ENCODE measurements around the gene MRPS22.

The MRPS22 gene

GRCh38 chr3:139323146-139323545, 20.7 kb upstream of the MRPS22 start:
- Histone ChIP-seq H3K4me1 (ENCODE audit: insufficient read depth, low read length) (no peaks in the 10 kb centered on the region), H3K9ac (ENCODE audit: low read depth, low read length) (no peak overlapping the region), H3K27ac (ENCODE audit: low read length) (no peak overlapping the region), H3K79me2 (ENCODE audit: insufficient read depth, low read length) (no peaks in the 10 kb centered on the region), H3K9me3 (ENCODE audit: insufficient read depth, low read length, severe bottlenecking) (no peaks in the 10 kb centered on the region), H3K27me3 (ENCODE audit: insufficient read depth, low read length, poor library complexity) (peaks cover 8% of the 10 kb centered on the region), H4K20me1 (ENCODE audit: insufficient read depth, low read length) (no peaks in the 10 kb centered on the region), H3K4me2 (ENCODE audit: insufficient read depth, low read length) (no peak overlapping the region), H3K4me3 (ENCODE audit: low read depth in 1 of 2, low read length in 2 of 2) (no peak overlapping the region), H2AFZ (ENCODE audit: low read depth, low read length) (no peak overlapping the region), H3K36me3 (ENCODE audit: insufficient read depth, low read length) (no peaks in the 10 kb centered on the region)
- ATAC-seq (ENCODE audit: insufficient read depth, low read depth) (no peak), DNase-seq (no peak)
- no peak for TF ChIP-seq EZH2 (IDR thresholded peaks at IDR 0.05; ENCODE audit: borderline replicate concordance, low read depth, low read length, severe bottlenecking)
- TF ChIP-seq, protein P1, sequence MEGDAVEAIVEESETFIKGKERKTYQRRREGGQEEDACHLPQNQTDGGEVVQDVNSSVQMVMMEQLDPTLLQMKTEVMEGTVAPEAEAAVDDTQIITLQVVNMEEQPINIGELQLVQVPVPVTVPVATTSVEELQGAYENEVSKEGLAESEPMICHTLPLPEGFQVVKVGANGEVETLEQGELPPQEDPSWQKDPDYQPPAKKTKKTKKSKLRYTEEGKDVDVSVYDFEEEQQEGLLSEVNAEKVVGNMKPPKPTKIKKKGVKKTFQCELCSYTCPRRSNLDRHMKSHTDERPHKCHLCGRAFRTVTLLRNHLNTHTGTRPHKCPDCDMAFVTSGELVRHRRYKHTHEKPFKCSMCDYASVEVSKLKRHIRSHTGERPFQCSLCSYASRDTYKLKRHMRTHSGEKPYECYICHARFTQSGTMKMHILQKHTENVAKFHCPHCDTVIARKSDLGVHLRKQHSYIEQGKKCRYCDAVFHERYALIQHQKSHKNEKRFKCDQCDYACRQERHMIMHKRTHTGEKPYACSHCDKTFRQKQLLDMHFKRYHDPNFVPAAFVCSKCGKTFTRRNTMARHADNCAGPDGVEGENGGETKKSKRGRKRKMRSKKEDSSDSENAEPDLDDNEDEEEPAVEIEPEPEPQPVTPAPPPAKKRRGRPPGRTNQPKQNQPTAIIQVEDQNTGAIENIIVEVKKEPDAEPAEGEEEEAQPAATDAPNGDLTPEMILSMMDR (IDR thresholded peaks at IDR 0.05; ENCODE audit: borderline replicate concordance, extremely low read depth, low read length, poor library complexity, severe bottlenecking): no peak

DNA sequence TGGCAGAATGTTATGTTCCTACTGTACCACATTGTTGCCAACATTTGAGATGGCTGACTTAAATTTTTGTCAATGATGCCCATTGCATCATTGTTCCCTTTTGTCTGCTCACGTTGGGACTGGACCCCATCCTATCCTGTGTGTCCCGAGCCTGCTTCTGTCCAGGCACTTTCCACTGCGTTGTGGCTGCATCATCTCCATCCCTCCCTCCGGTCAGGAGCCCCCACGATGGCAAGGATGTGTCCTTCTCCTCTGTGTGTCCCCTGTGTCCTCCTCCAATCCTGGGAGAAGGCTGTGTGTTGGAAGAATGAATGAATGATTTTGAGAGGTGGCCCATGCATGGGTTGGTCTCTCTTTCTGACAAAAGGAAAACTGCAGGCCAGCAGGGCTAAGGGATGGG, 19.4 kb upstream of the MRPS22 start:
- ATAC-seq (ENCODE audit: insufficient read depth, low read depth): no peak
- DNase-seq: no peak

GRCh38 chr3:139325551-139325950, 18.3 kb upstream of the MRPS22 start:
- no peak overlapping the region for H2AFZ ChIP-seq (ENCODE audit: low read depth, low read length)
- no peaks in the 10 kb centered on the region for H3K79me2 ChIP-seq (ENCODE audit: insufficient read depth, low read length)
- no peak overlapping the region for H3K9ac ChIP-seq (ENCODE audit: low read depth, low read length)
- H3K9me3 ChIP-seq (ENCODE audit: insufficient read depth, low read length, severe bottlenecking): no peaks in the 10 kb centered on the region
- peaks cover 9% of the 10 kb centered on the region for H3K4me1 ChIP-seq (ENCODE audit: insufficient read depth, low read length)
- H3K27ac ChIP-seq (ENCODE audit: low read length): no peak overlapping the region
- H3K4me2 ChIP-seq (ENCODE audit: insufficient read depth, low read length): no peak overlapping the region
- H4K20me1 ChIP-seq (ENCODE audit: insufficient read depth, low read length): no peaks in the 10 kb centered on the region
- ATAC-seq (ENCODE audit: insufficient read depth, low read depth) (no peak), DNase-seq (no peak)
- TF ChIP-seq, protein P1 (IDR thresholded peaks at IDR 0.05; ENCODE audit: borderline replicate concordance, extremely low read depth, low read length, poor library complexity, severe bottlenecking): no peak
- TF ChIP-seq EZH2 (IDR thresholded peaks at IDR 0.05; ENCODE audit: borderline replicate concordance, low read depth, low read length, severe bottlenecking): no peak
- H3K4me3 ChIP-seq (ENCODE audit: low read depth in 1 of 2, low read length in 2 of 2): no peak overlapping the region
- peaks cover 8% of the 10 kb centered on the region for H3K27me3 ChIP-seq (ENCODE audit: insufficient read depth, low read length, poor library complexity)
- H3K36me3 ChIP-seq (ENCODE audit: insufficient read depth, low read length): no peaks in the 10 kb centered on the region

More for the DNA sequence above, 19.4 kb upstream of the MRPS22 start:
- peaks cover 7% of the 10 kb centered on the region for H3K4me1 ChIP-seq (ENCODE audit: insufficient read depth, low read length)
- no peak overlapping the region for H3K9ac ChIP-seq (ENCODE audit: low read depth, low read length)
- no peaks in the 10 kb centered on the region for H3K9me3 ChIP-seq (ENCODE audit: insufficient read depth, low read length, severe bottlenecking)
- H3K27ac ChIP-seq (ENCODE audit: low read length): no peak overlapping the region
- no peaks in the 10 kb centered on the region for H4K20me1 ChIP-seq (ENCODE audit: insufficient read depth, low read length)
- no peak overlapping the region for H3K4me3 ChIP-seq (ENCODE audit: low read depth in 1 of 2, low read length in 2 of 2)
- peaks cover 8% of the 10 kb centered on the region for H3K27me3 ChIP-seq (ENCODE audit: insufficient read depth, low read length, poor library complexity)
- no peaks in the 10 kb centered on the region for H3K79me2 ChIP-seq (ENCODE audit: insufficient read depth, low read length)
- no peak for TF ChIP-seq EZH2 (IDR thresholded peaks at IDR 0.05; ENCODE audit: borderline replicate concordance, low read depth, low read length, severe bottlenecking)
- TF ChIP-seq, protein P1 (IDR thresholded peaks at IDR 0.05; ENCODE audit: borderline replicate concordance, extremely low read depth, low read length, poor library complexity, severe bottlenecking): no peak
- H3K36me3 ChIP-seq (ENCODE audit: insufficient read depth, low read length): no peaks in the 10 kb centered on the region
- no peak overlapping the region for H2AFZ ChIP-seq (ENCODE audit: low read depth, low read length)
- H3K4me2 ChIP-seq (ENCODE audit: insufficient read depth, low read length): no peak overlapping the region

DNA sequence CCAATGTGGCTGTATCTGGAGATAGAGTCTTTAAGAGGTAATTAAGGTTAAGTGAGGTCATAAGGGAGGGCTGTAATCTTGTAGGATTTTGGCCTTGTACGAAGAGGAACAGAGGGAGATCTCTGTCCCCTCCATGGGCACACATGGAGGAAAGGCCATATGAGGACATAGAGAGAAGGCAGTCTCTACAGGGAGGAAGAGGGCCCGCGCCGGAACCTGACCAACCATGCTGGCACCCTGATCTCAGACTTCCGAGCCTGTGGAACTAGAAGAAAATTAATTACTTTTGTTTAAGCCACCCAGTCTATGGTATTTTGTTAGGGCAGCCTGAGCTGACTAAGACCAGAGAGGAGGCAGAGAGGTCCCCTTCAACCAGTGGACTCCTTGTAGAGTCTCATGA, 17.7 kb upstream of the MRPS22 start:
- Histone ChIP-seq H4K20me1 (ENCODE audit: insufficient read depth, low read length) (no peaks in the 10 kb centered on the region), H3K36me3 (ENCODE audit: insufficient read depth, low read length) (no peaks in the 10 kb centered on the region), H3K27me3 (ENCODE audit: insufficient read depth, low read length, poor library complexity) (peaks cover 8% of the 10 kb centered on the region), H3K4me3 (ENCODE audit: low read depth in 1 of 2, low read length in 2 of 2) (no peak overlapping the region), H3K4me2 (ENCODE audit: insufficient read depth, low read length) (no peak overlapping the region), H2AFZ (ENCODE audit: low read depth, low read length) (no peak overlapping the region), H3K4me1 (ENCODE audit: insufficient read depth, low read length) (peaks cover 9% of the 10 kb centered on the region), H3K9me3 (ENCODE audit: insufficient read depth, low read length, severe bottlenecking) (no peaks in the 10 kb centered on the region), H3K27ac (ENCODE audit: low read length) (no peak overlapping the region), H3K79me2 (ENCODE audit: insufficient read depth, low read length) (no peaks in the 10 kb centered on the region), H3K9ac (ENCODE audit: low read depth, low read length) (no peak overlapping the region)
- ATAC-seq (ENCODE audit: insufficient read depth, low read depth) (no peak), DNase-seq (no peak)
- TF ChIP-seq, protein P1 (IDR thresholded peaks at IDR 0.05; ENCODE audit: borderline replicate concordance, extremely low read depth, low read length, poor library complexity, severe bottlenecking): no peak
- TF ChIP-seq EZH2 (IDR thresholded peaks at IDR 0.05; ENCODE audit: borderline replicate concordance, low read depth, low read length, severe bottlenecking): no peak

All from DND-41 (cell line).